HFFc6 (cell line): ENCODE results near the gene WDR93. TPM values are rescaled to one million over a fixed set of nuclear protein-coding genes. Genes with fewer than 3 reads are reported as not detected.
A peak's percentile ranks its signal among the peaks of the same experiment; 100 is the strongest.

ENCODE experiments used
- DNase-seq: peaks from one replicate; pipeline ENCODE4 v3.0.0-alpha.2; 2018
- H3K27ac Mint-ChIP-seq: 2 replicates; pipeline ENCODE4 v1.8.0; 2020; ENCODE audit warnings: mild to moderate bottlenecking, mixed read lengths
- H3K27me3 Mint-ChIP-seq: 2 replicates; pipeline ENCODE4 v1.8.0; 2021; ENCODE audit warnings: mild to moderate bottlenecking, moderate library complexity, mixed read lengths; ENCODE audit not compliant: insufficient read depth
- H3K36me3 Mint-ChIP-seq: 2 replicates; pipeline ENCODE4 v1.8.0; 2021; ENCODE audit warnings: low read depth, mixed read lengths
- H3K4me1 Mint-ChIP-seq: 2 replicates; pipeline ENCODE4 v1.8.0; 2020; ENCODE audit warnings: low read depth, mixed read lengths
- H3K4me3 Mint-ChIP-seq: 2 replicates; pipeline ENCODE4 v1.8.0; 2020; ENCODE audit warnings: mild to moderate bottlenecking, moderate library complexity, mixed read lengths
- H3K9me3 Mint-ChIP-seq: 2 replicates; pipeline ENCODE4 v1.8.0; 2020; ENCODE audit warnings: mild to moderate bottlenecking, mixed read lengths
- CTCF ChIP-seq: fragments of 200-600 bp; sonication (generic); IDR thresholded peaks from 2 replicates; pipeline ENCODE4 v1.5.0; 2021; ENCODE audit warnings: antibody characterized with exemption, mild to moderate bottlenecking
- total RNA-seq, 6 experiments: library from RNA; stranded (reverse); fragmentation: NEBNext Ultra II Directional; extraction: Animal tissue kit (Norgen Biotek cat#: 25700); gene quantifications; 2 replicates in 1 of 6; 3 replicates in 5 of 6; pipeline ENCODE4 v1.2.3, GENCODE V29; 2021

Gene WDR93
- total RNA-seq, 6 experiments from 2014 or later: 0.21 TPM; not detected in 5

GRCh38 chr15:89758283-89758682 is 67.7 kb downstream of the WDR93 start:
- no peak overlapping the region for H3K4me3 Mint-ChIP-seq
- H3K27ac Mint-ChIP-seq: no peak overlapping the region
- no peaks in the 10 kb centered on the region for H3K36me3 Mint-ChIP-seq
- peaks cover 6% of the 10 kb centered on the region for H3K27me3 Mint-ChIP-seq
- H3K4me1 Mint-ChIP-seq: peaks cover 37% of the 10 kb centered on the region
- no peak for TF ChIP-seq CTCF
- no peaks in the 10 kb centered on the region for H3K9me3 Mint-ChIP-seq
- DNase-seq: no peak

DNA sequence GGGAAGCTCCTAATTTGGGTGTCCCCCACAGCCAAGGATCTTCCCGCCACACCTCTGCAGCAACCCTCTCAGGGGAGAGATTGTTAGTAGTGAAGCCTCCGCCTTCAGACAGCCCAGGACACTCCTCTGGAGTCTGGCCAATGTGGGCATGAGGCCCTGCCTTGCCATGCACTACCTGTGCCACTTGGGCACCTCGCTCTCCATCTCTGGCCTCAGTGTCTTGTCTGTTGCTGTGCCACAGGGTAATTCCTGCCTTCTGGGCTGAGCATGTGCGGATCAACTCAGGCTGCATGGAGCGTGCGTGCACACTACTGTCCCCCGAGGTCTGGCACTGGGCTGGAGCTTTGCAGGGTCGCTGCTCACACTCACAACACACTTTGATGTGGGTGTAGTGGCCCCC is 68.4 kb downstream of the WDR93 start:
- no peak for DNase-seq
- H3K4me3 Mint-ChIP-seq: no peak overlapping the region
- TF ChIP-seq CTCF: no peak
- no peaks in the 10 kb centered on the region for H3K9me3 Mint-ChIP-seq
- H3K36me3 Mint-ChIP-seq: no peaks in the 10 kb centered on the region
- peaks cover 37% of the 10 kb centered on the region for H3K4me1 Mint-ChIP-seq
- H3K27ac Mint-ChIP-seq: no peak overlapping the region
- H3K27me3 Mint-ChIP-seq: peaks cover 6% of the 10 kb centered on the region

GRCh38 chr15:89759835-89760234 is 69.2 kb downstream of the WDR93 start:
- Mint-ChIP-seq H3K27me3 (peaks cover 4% of the 10 kb centered on the region; the same call in 1 of the 2 replicates), H3K27ac (no peak overlapping the region), H3K4me1 (peaks cover 31% of the 10 kb centered on the region), H3K9me3 (no peaks in the 10 kb centered on the region), H3K36me3 (no peaks in the 10 kb centered on the region), H3K4me3 (no peak overlapping the region)
- DNase-seq: no peak
- TF ChIP-seq CTCF: no peak

DNA sequence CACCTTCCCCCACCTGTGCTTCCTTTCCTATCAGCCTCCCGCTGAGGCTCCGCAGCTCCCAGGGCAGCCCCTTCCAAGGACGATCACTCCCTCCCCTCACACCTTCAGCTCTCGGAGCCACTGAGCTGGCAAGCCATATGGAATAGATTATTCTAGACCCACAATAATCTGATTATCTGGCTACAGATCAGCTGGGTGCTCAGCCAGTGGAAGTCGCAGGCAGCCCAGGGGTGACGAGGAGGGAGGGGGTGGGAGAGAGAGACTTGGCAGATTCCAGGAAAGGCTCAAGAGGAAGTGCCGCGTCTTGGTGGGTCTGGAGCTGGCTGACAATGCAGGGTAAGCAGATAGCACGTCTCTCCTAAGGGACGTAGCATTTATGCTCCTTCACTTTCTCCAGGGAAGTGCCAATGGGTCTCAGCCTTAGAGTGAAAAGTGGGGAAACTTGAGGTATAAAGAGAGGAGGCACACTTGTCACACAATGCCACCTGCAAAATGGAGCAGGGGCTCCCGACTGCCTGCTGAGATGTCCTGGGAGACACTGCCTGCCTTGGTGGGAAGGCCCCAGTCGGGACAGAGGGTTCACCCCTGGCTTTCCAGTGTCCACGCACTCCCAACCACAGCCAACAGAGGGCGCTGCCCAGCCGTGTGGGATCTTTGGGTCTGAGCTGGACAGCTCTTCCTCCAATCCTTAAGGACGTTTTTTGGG is 69.8 kb downstream of the WDR93 start:
- peak; percentile 98 for TF ChIP-seq CTCF
- no peaks in the 10 kb centered on the region for H3K36me3 Mint-ChIP-seq
- H3K4me1 Mint-ChIP-seq: peaks cover 25% of the 10 kb centered on the region
- H3K27me3 Mint-ChIP-seq: peaks cover 4% of the 10 kb centered on the region; the same call in 1 of the 2 replicates
- H3K27ac Mint-ChIP-seq: no peak overlapping the region; the same call in 1 of the 2 replicates
- no peaks in the 10 kb centered on the region for H3K9me3 Mint-ChIP-seq
- H3K4me3 Mint-ChIP-seq: no peak overlapping the region
- DNase-seq: peak; percentile 50

GRCh38 chr15:89761009-89761831 is 70.6 kb downstream of the WDR93 start:
- peaks cover 18% of the 10 kb centered on the region for H3K4me1 Mint-ChIP-seq
- DNase-seq: no peak
- H3K4me3 Mint-ChIP-seq: no peak overlapping the region
- peaks cover under 1% of the 10 kb centered on the region; the same call in 1 of the 2 replicates for H3K27me3 Mint-ChIP-seq
- no peak overlapping the region for H3K27ac Mint-ChIP-seq
- H3K36me3 Mint-ChIP-seq: no peaks in the 10 kb centered on the region
- H3K9me3 Mint-ChIP-seq: no peaks in the 10 kb centered on the region
- peak; percentile 71 for TF ChIP-seq CTCF
